OCI-LY7 (cell line): ENCODE data around the gene SNX20. TPM values are rescaled to one million over a fixed set of nuclear protein-coding genes. Genes with fewer than 3 reads are reported as not detected.

ENCODE experiments used
- BruUV-seq: library from RNA; stranded (reverse); fragments of 400-500 nt; replicated peaks from 2 replicates; lab custom pipeline; 2021; lab: Mats Ljungman, UMichigan
- CTCF ChIA-PET: fragments of 300-600 bp; sonication (Branson Sonifier 250); formaldehyde crosslinking; loops from one replicate; lab custom pipeline; 2022; ENCODE audit warnings: antibody characterized with exemption; ENCODE audit not compliant: unreplicated experiment; lab: Charles Lee
- POLR2A ChIA-PET: fragments of 300-600 bp; sonication (Branson Sonifier 250); formaldehyde crosslinking; loops from one replicate; lab custom pipeline; 2022; ENCODE audit warnings: antibody characterized with exemption; lab: Charles Lee
- DNase-seq: peaks from one replicate; pipeline ENCODE4 v3.0.0-alpha.2; 2015; ENCODE audit warnings: low spot score
- H2AFZ ChIP-seq: fragments of 200-600 bp; sonication (generic), shearing (Covaris generic); 2 replicates; pipeline ENCODE4 v1.6.1; 2014; ENCODE audit warnings: mild to moderate bottlenecking, antibody characterized with exemption, low read length, moderate library complexity
- H3K27ac ChIP-seq: fragments of 200-600 bp; sonication (generic); 2 replicates; pipeline ENCODE4 v1.5.1; 2014; ENCODE audit warnings: mixed run types, low read depth, mild to moderate bottlenecking, moderate library complexity, low read length, inconsistent platforms; ENCODE audit not compliant: poor library complexity, severe bottlenecking
- H3K36me3 ChIP-seq: fragments of 200-600 bp; sonication (generic); 2 replicates; pipeline ENCODE4 v1.6.1; 2014; ENCODE audit warnings: mild to moderate bottlenecking, antibody characterized with exemption, low read length, moderate library complexity, mixed read lengths; ENCODE audit not compliant: insufficient read depth
- H3K4me1 ChIP-seq: fragments of 200-600 bp; sonication (generic); 2 replicates; pipeline ENCODE4 v1.5.1; 2014; ENCODE audit warnings: mild to moderate bottlenecking, low read length; ENCODE audit not compliant: insufficient read depth, poor library complexity, severe bottlenecking
- H3K4me2 ChIP-seq: fragments of 200-600 bp; sonication (generic); 2 replicates; pipeline ENCODE4 v1.6.1; 2014; ENCODE audit warnings: mild to moderate bottlenecking, low read length
- H3K4me3 ChIP-seq: fragments of 200-600 bp; sonication (generic); 2 replicates; pipeline ENCODE4 v1.5.1; 2014; ENCODE audit warnings: mild to moderate bottlenecking, low read depth, low read length; ENCODE audit not compliant: poor library complexity, severe bottlenecking
- H3K79me2 ChIP-seq: fragments of 200-600 bp; sonication (generic); 2 replicates; pipeline ENCODE4 v1.6.1; 2016; ENCODE audit warnings: low read depth, mild to moderate bottlenecking, low read length, moderate library complexity, mixed read lengths; ENCODE audit not compliant: insufficient read depth
- H3K9me2 ChIP-seq: fragments of 200-600 bp; sonication (generic); 2 replicates; pipeline ENCODE4 v1.6.1; 2016; ENCODE audit warnings: mild to moderate bottlenecking, low read length, mixed read lengths; ENCODE audit not compliant: insufficient read depth
- H3K9me3 ChIP-seq: fragments of 200-600 bp; sonication (generic); 2 replicates; pipeline ENCODE4 v1.6.1; 2014; ENCODE audit warnings: mild to moderate bottlenecking, mixed run types, low read length, mixed read lengths
- H4K20me1 ChIP-seq: fragments of 200-600 bp; sonication (generic); 2 replicates; pipeline ENCODE4 v1.6.1; 2014; ENCODE audit warnings: mild to moderate bottlenecking, antibody characterized with exemption, low read length, moderate library complexity, mixed read lengths; ENCODE audit not compliant: insufficient read depth
- EZH2phosphoT487 ChIP-seq: fragments of 200-600 bp; sonication (generic); IDR thresholded peaks from 2 replicates; pipeline ENCODE4 v1.6.1; 2018; ENCODE audit warnings: low read depth, borderline replicate concordance, mild to moderate bottlenecking, mixed run types, antibody characterized with exemption, low read length, moderate library complexity, mixed read lengths
- intact Hi-C: fragments of 100-400 bp; cut with micrococcal nuclease; formaldehyde crosslinking; loops from one replicate; pipeline ENCODE4 v1.10.0; 2022; ENCODE audit not compliant: unreplicated experiment
- total RNA-seq, 2 experiments: library from RNA; depleted of rRNA in 1 of 2; stranded (reverse); fragments of >200 nt in 1 of 2; shearing (Covaris generic) in 1 of 2; gene quantifications; 2 replicates each; pipeline ENCODE4 v1.2.3, GENCODE V29; 2014 to 2022
- TF ChIP-seq, protein P1 (sequence below): fragments of 200-600 bp; sonication (generic); conservative IDR thresholded peaks from 2 replicates; pipeline ENCODE4 v1.5.1; 2014; ENCODE audit warnings: mild to moderate bottlenecking, antibody characterized with exemption, low read length, moderate library complexity, mixed read lengths

SNX20 gene
- total RNA-seq, 2 experiments from 2014 or later, result 1.3 to 5.8 TPM

- no peak for TF ChIP-seq EZH2phosphoT487
- TF ChIP-seq, protein P1, sequence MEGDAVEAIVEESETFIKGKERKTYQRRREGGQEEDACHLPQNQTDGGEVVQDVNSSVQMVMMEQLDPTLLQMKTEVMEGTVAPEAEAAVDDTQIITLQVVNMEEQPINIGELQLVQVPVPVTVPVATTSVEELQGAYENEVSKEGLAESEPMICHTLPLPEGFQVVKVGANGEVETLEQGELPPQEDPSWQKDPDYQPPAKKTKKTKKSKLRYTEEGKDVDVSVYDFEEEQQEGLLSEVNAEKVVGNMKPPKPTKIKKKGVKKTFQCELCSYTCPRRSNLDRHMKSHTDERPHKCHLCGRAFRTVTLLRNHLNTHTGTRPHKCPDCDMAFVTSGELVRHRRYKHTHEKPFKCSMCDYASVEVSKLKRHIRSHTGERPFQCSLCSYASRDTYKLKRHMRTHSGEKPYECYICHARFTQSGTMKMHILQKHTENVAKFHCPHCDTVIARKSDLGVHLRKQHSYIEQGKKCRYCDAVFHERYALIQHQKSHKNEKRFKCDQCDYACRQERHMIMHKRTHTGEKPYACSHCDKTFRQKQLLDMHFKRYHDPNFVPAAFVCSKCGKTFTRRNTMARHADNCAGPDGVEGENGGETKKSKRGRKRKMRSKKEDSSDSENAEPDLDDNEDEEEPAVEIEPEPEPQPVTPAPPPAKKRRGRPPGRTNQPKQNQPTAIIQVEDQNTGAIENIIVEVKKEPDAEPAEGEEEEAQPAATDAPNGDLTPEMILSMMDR, result no peak
- Histone ChIP-seq H3K9me2 (no peaks in the 10 kb centered on the region), H3K79me2 (no peaks in the 10 kb centered on the region), H3K4me2 (no peak overlapping the region), H3K27ac (no peak overlapping the region), H3K36me3 (no peaks in the 10 kb centered on the region), H3K4me3 (no peak overlapping the region), H3K4me1 (peaks cover 2% of the 10 kb centered on the region), H4K20me1 (no peaks in the 10 kb centered on the region), H3K9me3 (peaks cover 6% of the 10 kb centered on the region; the same call in 1 of the 2 replicates), H2AFZ (no peak overlapping the region)
- intact Hi-C loops, result no loop called here
- BruUV-seq, result no TSS peak
- no peak for DNase-seq
- ChIA-PET POLR2A (no interaction called here), CTCF (no interaction called here)
These were observed 5.2 kb downstream of the SNX20 start for GRCh38 chr16:50675686-50676610.

- Histone ChIP-seq H3K9me3 (peaks cover 6% of the 10 kb centered on the region; the same call in 1 of the 2 replicates), H4K20me1 (no peaks in the 10 kb centered on the region), H3K36me3 (no peaks in the 10 kb centered on the region), H3K9me2 (no peaks in the 10 kb centered on the region), H3K79me2 (no peaks in the 10 kb centered on the region), H3K4me1 (no peaks in the 10 kb centered on the region), H3K27ac (no peak overlapping the region), H3K4me2 (no peak overlapping the region), H2AFZ (no peak overlapping the region), H3K4me3 (no peak overlapping the region)
- DNase-seq, result no peak
- BruUV-seq, result no TSS peak
- TF ChIP-seq, protein P1, result no peak
- no peak for TF ChIP-seq EZH2phosphoT487
- POLR2A ChIA-PET, result interaction anchor here (0.6 kb wide), 1 partner anchor 306 kb away, joined by 3 read pairs; the partner anchor contains the start of gene BRD7
- intact Hi-C loops, result loop anchor here (5.0 kb wide), 1 partner anchor 72 kb away; no protein-coding TSS in a partner anchor
- CTCF ChIA-PET, result no interaction called here
These were observed 6.3 kb downstream of the SNX20 start for GRCh38 chr16:50674831-50675230.
